Neural progenitor cell (in vitro differentiated cells): ENCODE data around the gene PRRG2.

ENCODE experiments used
- CTCF ChIP-seq: fragments of 200-600 bp; sonication (generic); IDR thresholded peaks from 2 replicates; pipeline ENCODE4 v1.5.1; 2017; ENCODE audit warnings: antibody characterized with exemption, mild to moderate bottlenecking
- EZH2 ChIP-seq: fragments of 200-600 bp; sonication (generic); IDR thresholded peaks from 2 replicates; pipeline ENCODE4 v1.6.1; 2017; ENCODE audit warnings: antibody characterized with exemption, mild to moderate bottlenecking, moderate library complexity
- EZH2phosphoT487 ChIP-seq: fragments of 200-600 bp; sonication (generic); IDR thresholded peaks from 2 replicates; pipeline ENCODE4 v1.6.1; 2017; ENCODE audit warnings: antibody characterized with exemption

- no peak for TF ChIP-seq CTCF
- TF ChIP-seq EZH2: no peak
- TF ChIP-seq EZH2phosphoT487: no peak
These were observed 8.4 kb downstream of the PRRG2 start for GRCh38 chr19:49589502-49589905.
